GM19238 (cell line): ENCODE data around the gene PRRG3.

ENCODE experiments used
- DNase-seq: peaks from one replicate; pipeline ENCODE4 v3.0.0; 2011; ENCODE audit warnings: low spot score; ENCODE audit not compliant: insufficient read length

Gene PRRG3

DNA sequence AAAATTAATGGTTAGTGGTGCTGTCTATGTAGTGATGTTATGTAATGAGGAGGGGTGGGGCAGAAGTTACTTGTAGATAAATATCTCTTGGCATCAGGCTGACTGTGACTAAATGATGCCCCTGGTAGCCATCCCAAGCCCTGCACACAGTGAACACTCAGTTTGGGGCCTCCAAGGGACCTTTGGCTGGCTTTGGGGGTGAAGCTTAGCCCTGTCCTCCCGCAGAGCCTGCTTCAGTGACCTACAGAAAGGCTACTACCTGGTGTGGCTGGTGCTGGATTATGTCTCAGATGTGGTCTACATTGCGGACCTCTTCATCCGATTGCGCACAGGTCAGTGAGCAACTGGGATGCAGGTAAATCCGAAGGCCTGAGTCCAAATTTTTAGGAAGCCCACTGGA lies 47.1 kb downstream of the PRRG3 start:
- no peak for DNase-seq

GRCh38 chrX:151743651-151744470 lies 48.6 kb downstream of the PRRG3 start:
- no peak for DNase-seq

GRCh38 chrX:151745651-151746050 lies 50.4 kb downstream of the PRRG3 start:
- no peak for DNase-seq

- no peak for DNase-seq
These were observed 51.2 kb downstream of the PRRG3 start for GRCh38 chrX:151746502-151746901.

DNA sequence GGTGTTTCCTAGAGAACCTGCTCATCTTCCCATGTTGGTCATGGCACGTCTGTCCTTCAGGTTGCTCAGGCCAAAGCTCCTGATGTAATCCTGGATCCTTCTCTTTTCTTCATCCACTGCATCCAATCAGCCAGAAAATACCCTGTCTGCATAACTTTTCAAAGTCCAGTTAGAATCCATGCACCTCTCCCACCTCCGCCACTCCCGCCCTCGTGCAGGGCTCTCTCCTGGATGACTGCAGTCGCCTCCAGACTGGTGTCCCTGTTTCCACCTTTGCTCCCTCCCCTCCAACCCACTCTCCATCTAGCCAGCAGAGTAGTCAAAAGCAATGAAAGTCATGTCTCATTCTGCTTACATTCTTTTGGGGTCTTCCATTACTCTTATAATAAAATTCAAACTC lies 55.3 kb downstream of the PRRG3 start:
- no peak for DNase-seq

DNA sequence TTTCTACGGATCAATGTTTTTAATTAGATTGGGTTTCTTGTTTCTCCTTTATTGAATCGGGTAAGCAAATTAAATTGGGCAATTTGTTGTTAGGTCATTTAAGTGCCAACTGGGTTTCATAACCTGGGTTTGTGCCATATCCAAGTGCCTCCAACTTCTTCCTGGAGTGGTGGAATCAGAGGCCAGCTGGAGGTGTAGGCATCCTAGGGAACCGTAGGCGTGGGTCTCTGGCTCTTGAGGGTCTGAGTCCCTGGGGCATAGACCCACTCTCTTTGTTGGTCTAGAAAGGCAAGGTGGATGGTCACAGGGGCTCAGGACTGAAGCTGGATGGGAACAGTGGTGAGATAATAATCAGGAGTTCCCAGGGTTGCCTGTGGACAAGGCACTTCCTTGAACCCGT lies 57.6 kb downstream of the PRRG3 start:
- no peak for DNase-seq

GRCh38 chrX:151753313-151754046 lies 58.2 kb downstream of the PRRG3 start:
- DNase-seq: peak; percentile 20

- no peak for DNase-seq
These were observed 58.8 kb downstream of the PRRG3 start for GRCh38 chrX:151754047-151754429.

DNA sequence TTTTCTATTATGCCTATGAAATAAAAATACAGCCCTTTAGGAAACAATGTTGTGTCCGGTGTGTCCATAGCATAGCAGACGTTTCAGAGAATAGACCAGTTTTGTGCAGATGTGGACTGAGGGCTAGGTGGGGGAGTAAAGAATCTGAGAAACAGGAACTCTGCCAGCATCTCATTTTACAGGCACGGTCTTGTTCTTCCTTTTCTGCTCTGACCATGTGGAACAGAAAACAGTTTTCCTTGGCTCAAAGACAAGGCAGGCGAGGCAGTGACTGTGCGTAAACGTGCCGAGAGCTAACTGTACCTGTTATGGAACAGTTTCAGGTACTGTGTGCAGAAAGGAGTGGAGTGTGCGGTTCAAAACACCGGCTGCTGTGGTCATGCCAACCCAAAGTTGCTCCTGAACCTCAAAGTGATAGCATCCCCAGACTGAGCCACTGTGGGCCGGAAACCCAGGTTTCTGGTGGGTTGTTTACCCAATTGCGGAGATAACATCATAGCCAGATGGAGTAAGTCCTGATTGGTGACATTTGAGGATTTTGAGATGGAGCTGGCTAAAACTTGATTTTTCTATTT lies 59.5 kb downstream of the PRRG3 start:
- DNase-seq: no peak
